D721Med (cell line): Measurements from ENCODE around the gene DLGAP4.

Source experiments
- DNase-seq: peaks from one replicate; pipeline ENCODE4 v3.0.0; 2011; ENCODE audit warnings: low spot score; ENCODE audit not compliant: insufficient read length
- FAIRE-seq: peaks from 2 replicates; lab custom pipeline; 2011; peaks lifted over from hg19 to GRCh38; lab: Jason Lieb, UNC
- TF ChIP-seq, protein P1 (sequence below): IDR thresholded peaks from 2 replicates; pipeline ENCODE4 v1.5.1; 2012; ENCODE audit warnings: mild to moderate bottlenecking, control low read depth; ENCODE audit not compliant: insufficient read depth; ENCODE audit errors: missing control alignments

The DLGAP4 gene

DNA sequence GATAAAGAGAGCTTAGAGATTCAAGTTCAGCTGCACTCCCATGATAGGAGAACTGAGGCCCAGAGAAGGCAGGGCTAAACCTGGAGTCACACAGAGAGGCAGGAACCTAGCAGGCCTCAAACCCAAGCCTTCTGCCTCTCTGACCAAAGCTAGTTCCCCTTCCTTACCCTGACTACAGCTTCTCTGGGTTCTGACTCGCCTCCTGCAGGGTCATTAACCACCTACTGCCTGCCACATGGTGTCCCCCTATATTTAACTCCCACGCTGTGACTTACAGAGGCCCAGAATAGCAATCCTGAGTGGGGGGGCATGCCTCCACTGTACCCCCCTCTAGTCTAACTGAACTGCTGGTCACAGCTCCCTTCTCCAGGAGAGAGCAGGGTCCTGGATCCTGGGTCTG, 84.1 kb downstream of the DLGAP4 start:
- DNase-seq (no peak), FAIRE-seq (no peak)
- TF ChIP-seq, protein P1, sequence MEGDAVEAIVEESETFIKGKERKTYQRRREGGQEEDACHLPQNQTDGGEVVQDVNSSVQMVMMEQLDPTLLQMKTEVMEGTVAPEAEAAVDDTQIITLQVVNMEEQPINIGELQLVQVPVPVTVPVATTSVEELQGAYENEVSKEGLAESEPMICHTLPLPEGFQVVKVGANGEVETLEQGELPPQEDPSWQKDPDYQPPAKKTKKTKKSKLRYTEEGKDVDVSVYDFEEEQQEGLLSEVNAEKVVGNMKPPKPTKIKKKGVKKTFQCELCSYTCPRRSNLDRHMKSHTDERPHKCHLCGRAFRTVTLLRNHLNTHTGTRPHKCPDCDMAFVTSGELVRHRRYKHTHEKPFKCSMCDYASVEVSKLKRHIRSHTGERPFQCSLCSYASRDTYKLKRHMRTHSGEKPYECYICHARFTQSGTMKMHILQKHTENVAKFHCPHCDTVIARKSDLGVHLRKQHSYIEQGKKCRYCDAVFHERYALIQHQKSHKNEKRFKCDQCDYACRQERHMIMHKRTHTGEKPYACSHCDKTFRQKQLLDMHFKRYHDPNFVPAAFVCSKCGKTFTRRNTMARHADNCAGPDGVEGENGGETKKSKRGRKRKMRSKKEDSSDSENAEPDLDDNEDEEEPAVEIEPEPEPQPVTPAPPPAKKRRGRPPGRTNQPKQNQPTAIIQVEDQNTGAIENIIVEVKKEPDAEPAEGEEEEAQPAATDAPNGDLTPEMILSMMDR: no peak

DNA sequence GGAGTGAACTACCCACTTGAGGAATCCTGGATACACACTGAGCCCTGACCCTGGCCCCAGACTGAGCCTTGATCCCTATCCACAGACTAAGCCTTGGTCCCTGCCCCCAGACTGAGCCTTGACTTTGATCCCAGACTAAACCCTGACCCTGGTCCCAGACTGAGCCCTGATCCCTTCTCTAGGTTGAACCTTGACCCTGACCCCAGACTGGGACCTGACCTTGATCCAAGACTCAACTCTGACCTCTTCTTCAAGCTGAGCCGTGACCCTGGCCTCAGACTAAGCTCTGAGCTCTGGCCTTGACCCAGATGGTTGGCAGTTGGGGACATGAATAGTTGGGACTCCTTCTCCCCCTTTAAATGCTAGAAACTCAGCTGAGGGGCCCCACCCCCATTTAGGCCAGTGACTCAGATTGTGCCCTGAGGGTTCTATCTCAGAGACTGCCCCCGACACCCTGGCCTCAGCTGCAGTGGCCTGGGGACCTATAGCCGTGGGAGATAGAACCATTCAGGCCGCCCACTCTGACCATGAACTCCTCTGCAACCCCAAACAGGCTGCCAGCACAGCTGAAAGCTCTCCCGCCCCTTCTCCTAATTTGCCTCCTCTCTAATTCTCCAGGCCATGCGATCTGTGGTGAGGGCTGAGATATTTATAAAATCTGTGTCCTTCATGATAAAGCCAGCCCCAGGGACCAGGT, 84.7 kb downstream of the DLGAP4 start:
- FAIRE-seq: no peak
- TF ChIP-seq, protein P1: no peak

DNA sequence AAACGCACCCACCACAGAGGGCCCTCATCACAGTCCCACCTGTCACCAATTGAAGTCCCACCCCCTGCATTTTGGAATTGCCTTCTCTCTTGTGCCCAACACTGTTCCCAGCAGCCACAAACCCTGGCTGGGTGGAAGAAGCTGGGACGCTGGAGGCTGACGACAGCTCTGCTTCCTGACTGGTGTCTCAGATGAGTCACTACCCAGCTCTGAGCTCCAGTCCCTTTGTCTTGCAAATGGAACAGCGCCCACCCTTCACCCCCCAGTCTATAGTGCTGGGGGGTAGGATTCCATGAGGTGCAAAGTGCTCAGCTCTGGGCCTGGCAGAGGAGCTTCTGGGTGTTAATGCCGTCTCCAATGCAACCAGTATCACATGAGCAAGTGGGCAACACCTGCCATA, 85.3 kb downstream of the DLGAP4 start:
- FAIRE-seq: no peak
- TF ChIP-seq, protein P1: no peak
- no peak for DNase-seq

More for the DNA sequence above, 84.7 kb downstream of the DLGAP4 start:
- DNase-seq: no peak

DNA sequence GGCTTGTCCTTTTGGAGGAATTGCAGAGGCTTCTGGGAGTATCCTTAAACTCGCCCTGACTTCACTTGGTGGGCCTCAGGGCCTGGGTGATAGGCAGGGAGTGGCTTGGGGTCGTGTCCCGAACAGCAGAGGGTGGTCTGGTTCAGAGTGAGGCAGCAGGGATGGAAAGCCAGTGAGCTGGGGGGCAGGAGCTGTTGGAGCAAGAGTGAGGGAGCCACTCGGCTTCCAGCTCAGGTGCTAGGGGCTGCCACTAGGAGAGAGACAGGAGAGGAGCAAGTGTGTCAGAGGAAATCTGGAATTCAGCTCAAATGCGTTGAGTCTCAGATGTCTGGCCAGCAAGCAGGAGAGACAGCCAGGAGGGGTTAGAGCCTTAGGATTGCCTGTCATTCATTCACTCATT, 85.8 kb downstream of the DLGAP4 start:
- TF ChIP-seq, protein P1: no peak
- no peak for FAIRE-seq

DNA sequence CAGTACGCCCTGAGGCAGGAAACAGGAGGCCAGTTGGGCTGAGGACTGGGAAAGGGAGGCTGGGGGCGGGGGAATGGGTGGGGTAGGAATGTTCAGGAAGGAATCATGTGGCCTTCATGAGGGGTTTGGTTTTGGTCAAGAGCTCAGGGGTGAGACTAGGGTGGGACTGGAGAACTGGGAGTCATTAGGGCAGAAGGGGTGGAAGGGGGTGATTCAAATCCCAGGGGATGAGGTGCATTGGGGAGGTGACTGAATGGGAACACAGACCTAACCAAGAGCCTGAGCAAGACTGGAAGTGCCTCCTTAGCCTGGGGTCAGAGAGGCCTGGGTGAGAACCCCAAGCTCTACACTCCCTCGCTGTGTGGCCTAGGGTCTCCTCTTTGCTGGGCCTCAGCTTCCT, 86.8 kb downstream of the DLGAP4 start:
- TF ChIP-seq, protein P1: no peak
- DNase-seq (no peak), FAIRE-seq (no peak)

More for the DNA sequence above, 85.8 kb downstream of the DLGAP4 start:
- no peak for DNase-seq

DNA sequence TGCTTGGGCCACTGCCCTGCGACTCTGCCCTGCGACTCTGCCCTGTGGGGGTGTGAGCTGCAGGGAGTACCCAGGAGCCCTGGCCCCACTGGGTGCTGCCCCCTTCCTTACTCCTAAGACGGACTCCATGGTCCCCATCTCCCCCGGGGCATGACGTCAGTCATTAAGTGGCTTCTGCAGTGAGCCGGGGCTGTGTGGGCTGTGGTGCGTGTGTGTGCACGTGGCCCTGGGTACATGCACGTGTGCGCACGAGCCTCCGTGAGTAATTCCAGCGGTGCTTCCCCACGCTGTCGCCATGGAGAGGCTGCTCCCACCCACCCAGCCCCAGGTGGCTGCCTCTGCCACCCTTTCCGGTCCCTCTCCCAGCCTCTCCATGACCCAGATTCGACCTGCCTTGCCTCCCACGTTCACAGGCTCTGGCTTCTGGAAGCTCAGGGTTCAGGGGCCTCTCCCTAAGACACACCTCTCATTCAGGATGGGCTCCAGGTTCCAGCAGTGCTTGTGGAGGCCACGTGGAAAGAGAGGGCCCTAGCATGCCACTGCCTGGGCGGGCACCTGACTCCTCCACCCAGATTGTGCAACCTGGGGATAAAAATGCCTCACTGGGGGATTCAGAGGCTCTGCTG, 88.3 kb downstream of the DLGAP4 start:
- FAIRE-seq: no peak
- TF ChIP-seq, protein P1: no peak
- DNase-seq: no peak

DNA sequence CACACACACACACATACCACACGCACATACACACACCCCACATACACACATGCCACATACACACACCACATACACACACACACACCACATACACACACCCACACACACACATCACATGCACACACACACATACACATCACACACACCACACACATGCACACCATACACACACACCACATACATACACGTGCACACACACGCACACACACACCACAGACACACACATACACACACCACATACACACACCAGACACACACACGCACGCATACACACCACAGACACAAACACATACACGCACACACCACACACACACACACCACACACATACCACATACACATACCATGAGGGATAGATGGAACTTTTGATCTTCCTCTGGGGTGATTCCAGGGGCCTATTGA, 90.2 kb downstream of the DLGAP4 start:
- FAIRE-seq (no peak), DNase-seq (no peak)
- TF ChIP-seq, protein P1: no peak
